Measurements from ENCODE around the gene CDC14A.

DNA sequence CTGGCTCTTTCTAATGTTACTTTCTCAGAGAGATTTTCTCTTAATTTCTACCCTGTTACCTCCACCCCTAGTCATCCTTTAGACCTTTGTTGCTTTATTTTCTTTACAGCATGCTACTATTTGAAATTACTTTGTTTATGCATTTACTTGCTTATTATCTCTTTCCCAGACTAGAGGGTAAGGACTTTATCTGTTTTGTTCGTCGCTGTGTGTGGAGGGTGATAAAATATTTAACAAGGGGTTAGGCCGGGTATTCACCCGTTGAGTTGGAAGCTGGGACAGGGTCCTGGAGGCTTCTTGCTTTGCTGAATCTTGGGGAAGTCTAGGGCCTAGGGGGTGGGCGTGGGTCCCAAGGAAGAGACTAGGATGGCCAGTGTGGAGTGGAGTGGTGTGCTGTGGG, 43.6 kb downstream of the CDC14A start:
- TF ChIP-seq, protein P1, sequence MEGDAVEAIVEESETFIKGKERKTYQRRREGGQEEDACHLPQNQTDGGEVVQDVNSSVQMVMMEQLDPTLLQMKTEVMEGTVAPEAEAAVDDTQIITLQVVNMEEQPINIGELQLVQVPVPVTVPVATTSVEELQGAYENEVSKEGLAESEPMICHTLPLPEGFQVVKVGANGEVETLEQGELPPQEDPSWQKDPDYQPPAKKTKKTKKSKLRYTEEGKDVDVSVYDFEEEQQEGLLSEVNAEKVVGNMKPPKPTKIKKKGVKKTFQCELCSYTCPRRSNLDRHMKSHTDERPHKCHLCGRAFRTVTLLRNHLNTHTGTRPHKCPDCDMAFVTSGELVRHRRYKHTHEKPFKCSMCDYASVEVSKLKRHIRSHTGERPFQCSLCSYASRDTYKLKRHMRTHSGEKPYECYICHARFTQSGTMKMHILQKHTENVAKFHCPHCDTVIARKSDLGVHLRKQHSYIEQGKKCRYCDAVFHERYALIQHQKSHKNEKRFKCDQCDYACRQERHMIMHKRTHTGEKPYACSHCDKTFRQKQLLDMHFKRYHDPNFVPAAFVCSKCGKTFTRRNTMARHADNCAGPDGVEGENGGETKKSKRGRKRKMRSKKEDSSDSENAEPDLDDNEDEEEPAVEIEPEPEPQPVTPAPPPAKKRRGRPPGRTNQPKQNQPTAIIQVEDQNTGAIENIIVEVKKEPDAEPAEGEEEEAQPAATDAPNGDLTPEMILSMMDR (conservative IDR thresholded peaks at IDR 0.05 in 1 of 2, IDR thresholded peaks at IDR 0.05 in 1 of 2; ENCODE audit: extremely low read depth in 1 of 2, insufficient read depth in 1 of 2, low read depth in 1 of 2, low read length in 2 of 2): no peak
- TF ChIP-seq EZH2 (IDR thresholded peaks at IDR 0.05; ENCODE audit: borderline replicate concordance, low read length): no peak
